PC-3 (cell line): ENCODE measurements around the gene EPB41L4B. TPM values are rescaled to one million over a fixed set of nuclear protein-coding genes. Genes with fewer than 3 reads are reported as not detected.

Experiments used
- ATAC-seq: fragments of 200-7000 bp; cut with Tn5 transposase; 2 replicates; pipeline ENCODE4 v1.9.1; 2020; ENCODE audit warnings: mild to moderate bottlenecking, moderate library complexity
- BruUV-seq: library from RNA; stranded (reverse); fragments of 400-500 nt; replicated peaks from 2 replicates; lab custom pipeline; 2021; lab: Mats Ljungman, UMichigan
- CTCF ChIA-PET: fragments of 300-600 bp; sonication (Branson Sonifier 250); formaldehyde crosslinking; loops from one replicate; lab custom pipeline; 2022; ENCODE audit warnings: antibody characterized with exemption; lab: Charles Lee
- POLR2A ChIA-PET: fragments of 300-600 bp; sonication (Branson Sonifier 250); formaldehyde crosslinking; loops from one replicate; lab custom pipeline; 2022; ENCODE audit warnings: antibody characterized with exemption; ENCODE audit not compliant: unreplicated experiment; lab: Charles Lee
- DNase-seq: peaks from one replicate; pipeline ENCODE4 v3.0.0-alpha.2; 2015
- H2AFZ ChIP-seq: fragments of 300-600 bp; sonication (generic); 2 replicates; pipeline ENCODE4 v1.6.0; 2016; ENCODE audit warnings: antibody characterized with exemption, low read length
- H3F3A ChIP-seq: fragments of 300-600 bp; sonication (generic); one replicate; pipeline ENCODE4 v1.6.0; 2017; ENCODE audit warnings: antibody characterized with exemption, low read length, control low read depth, mild to moderate bottlenecking; ENCODE audit not compliant: unreplicated experiment
- H3K27ac ChIP-seq: fragments of 300-600 bp; sonication (generic); 2 replicates; pipeline ENCODE4 v1.5.1; 2016; ENCODE audit warnings: mild to moderate bottlenecking, low read length
- H3K27me3 ChIP-seq: fragments of 300-600 bp; sonication (generic); 2 replicates; pipeline ENCODE4 v1.6.1; 2016; ENCODE audit warnings: low read length, mixed read lengths
- H3K36me3 ChIP-seq: fragments of 300-600 bp; sonication (generic); 2 replicates; pipeline ENCODE4 v1.6.1; 2016; ENCODE audit warnings: low read depth, mixed run types, low read length, mixed read lengths
- H3K4me1 ChIP-seq: fragments of 300-600 bp; sonication (generic); 2 replicates; pipeline ENCODE4 v1.5.1; 2016; ENCODE audit warnings: low read length; ENCODE audit not compliant: insufficient read depth
- H3K4me2 ChIP-seq: fragments of 300-600 bp; sonication (generic); 2 replicates; pipeline ENCODE4 v1.6.0; 2016; ENCODE audit warnings: low read length
- H3K4me3 ChIP-seq: fragments of 300-600 bp; sonication (generic); 2 replicates; pipeline ENCODE4 v1.5.1; 2016; ENCODE audit warnings: mild to moderate bottlenecking, low read length, mixed read lengths
- H3K79me2 ChIP-seq: fragments of 300-600 bp; sonication (generic); 2 replicates; pipeline ENCODE4 v1.6.1; 2017; ENCODE audit warnings: low read length, mixed read lengths
- H3K9ac ChIP-seq: fragments of 300-600 bp; sonication (generic); 2 replicates; pipeline ENCODE4 v1.6.0; 2016; ENCODE audit warnings: mild to moderate bottlenecking, low read length
- H3K9me2 ChIP-seq: fragments of 300-600 bp; sonication (generic); replicated peaks from 2 replicates; pipeline ENCODE4 v1.6.1; 2016; ENCODE audit warnings: mixed run types, low read length, mixed read lengths
- H3K9me3 ChIP-seq: fragments of 300-600 bp; sonication (generic); 2 replicates; pipeline ENCODE4 v1.6.1; 2016; ENCODE audit warnings: low read length, mixed read lengths
- H4K20me1 ChIP-seq: fragments of 300-600 bp; sonication (generic); 2 replicates; pipeline ENCODE4 v1.6.1; 2016; ENCODE audit warnings: low read length, mixed read lengths
- CTCF ChIP-seq: fragments of 300-600 bp; sonication (generic); conservative IDR thresholded peaks from 2 replicates; pipeline ENCODE4 v1.5.1; 2017; ENCODE audit warnings: antibody characterized with exemption, low read depth, mild to moderate bottlenecking, low read length
- EZH2 ChIP-seq: fragments of 300-600 bp; sonication (generic); IDR thresholded peaks from one replicate; pipeline ENCODE4 v1.6.1; 2017; ENCODE audit warnings: antibody characterized with exemption, mild to moderate bottlenecking, low read length; ENCODE audit not compliant: unreplicated experiment
- EZH2phosphoT487 ChIP-seq: fragments of 300-600 bp; sonication (generic); IDR thresholded peaks from 2 replicates; pipeline ENCODE4 v1.6.1; 2018; ENCODE audit warnings: mild to moderate bottlenecking, antibody characterized with exemption, low read length, borderline replicate concordance
- intact Hi-C: fragments of 100-400 bp; cut with micrococcal nuclease; formaldehyde crosslinking; loops from 2 replicates; pipeline ENCODE4 v1.9.0; 2023
- total RNA-seq: library from RNA; depleted of rRNA; stranded (reverse); fragments of >200 nt; gene quantifications from 2 replicates; pipeline ENCODE4 v1.2.3, GENCODE V29; 2014

Gene EPB41L4B
- total RNA-seq, 1 experiment from 2014 or later = 11.2 TPM

DNA sequence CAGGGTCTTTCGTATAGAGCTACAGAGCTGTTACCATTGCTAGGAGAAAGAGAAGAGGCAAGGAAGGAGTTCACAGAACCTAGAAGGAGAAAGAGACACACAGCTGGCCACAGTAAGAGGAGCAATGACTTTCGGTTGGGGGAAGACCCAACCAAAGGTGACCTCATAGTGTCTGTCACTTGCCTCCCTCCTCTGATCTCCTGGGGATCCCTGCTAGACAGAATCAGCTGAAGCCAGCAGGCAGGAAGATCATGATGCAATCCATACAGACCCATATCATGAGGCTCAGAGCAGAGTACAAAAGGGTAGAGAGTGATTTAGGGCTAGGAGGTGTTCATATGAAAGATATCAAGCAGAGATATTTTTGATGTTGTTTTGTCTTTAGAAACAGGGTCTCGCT lies 26.0 kb upstream of the EPB41L4B start:
- Histone ChIP-seq H3F3A (no peaks in the 10 kb centered on the region), H3K4me3 (no peak overlapping the region), H2AFZ (no peak overlapping the region), H3K4me2 (no peak overlapping the region), H3K9me3 (no peaks in the 10 kb centered on the region), H3K9me2 (no peaks in the 10 kb centered on the region), H3K27me3 (no peaks in the 10 kb centered on the region), H3K27ac (no peak overlapping the region), H4K20me1 (no peaks in the 10 kb centered on the region), H3K36me3 (no peaks in the 10 kb centered on the region), H3K9ac (no peak overlapping the region), H3K79me2 (no peaks in the 10 kb centered on the region), H3K4me1 (peaks cover 23% of the 10 kb centered on the region)
- ChIA-PET CTCF (no interaction called here), POLR2A (no interaction called here)
- intact Hi-C loops = no loop called here
- no peak for ATAC-seq
- DNase-seq = no peak
- TF ChIP-seq EZH2phosphoT487 (no peak), EZH2 (no peak), CTCF (no peak)
- BruUV-seq = no TSS peak

- CTCF ChIA-PET = interaction anchor here (1.2 kb wide), 1 partner anchor 162 kb away, joined by 4 read pairs; no protein-coding TSS in a partner anchor
- H4K20me1 ChIP-seq = no peaks in the 10 kb centered on the region
- TF ChIP-seq CTCF (no peak), EZH2 (no peak), EZH2phosphoT487 (no peak)
- no peak overlapping the region for H3K9ac ChIP-seq
- H3K4me1 ChIP-seq = peaks cover 20% of the 10 kb centered on the region
- no peaks in the 10 kb centered on the region for H3F3A ChIP-seq
- no peaks in the 10 kb centered on the region for H3K27me3 ChIP-seq
- H3K36me3 ChIP-seq = no peaks in the 10 kb centered on the region
- no peaks in the 10 kb centered on the region for H3K9me2 ChIP-seq
- ATAC-seq (no peak), DNase-seq (no peak)
- no peaks in the 10 kb centered on the region for H3K9me3 ChIP-seq
- POLR2A ChIA-PET = no interaction called here
- no peak overlapping the region for H3K4me3 ChIP-seq
- peak overlapping the region; percentile 45 for H3K27ac ChIP-seq
- H3K4me2 ChIP-seq = peak overlapping the region; percentile 48
- intact Hi-C loops = no loop called here
- H2AFZ ChIP-seq = peak overlapping the region; percentile 66; the same call in 1 of the 2 replicates
- no TSS peak for BruUV-seq
- no peaks in the 10 kb centered on the region for H3K79me2 ChIP-seq
These were observed 24.0 kb upstream of the EPB41L4B start for GRCh38 chr9:109344866-109345265.

- Histone ChIP-seq H3F3A (no peaks in the 10 kb centered on the region), H3K27me3 (no peaks in the 10 kb centered on the region), H3K9ac (no peak overlapping the region), H3K27ac (no peak overlapping the region), H3K79me2 (no peaks in the 10 kb centered on the region), H3K4me3 (no peak overlapping the region), H3K4me1 (peaks cover 10% of the 10 kb centered on the region), H3K36me3 (no peaks in the 10 kb centered on the region), H3K4me2 (no peak overlapping the region), H3K9me3 (no peaks in the 10 kb centered on the region), H3K9me2 (no peaks in the 10 kb centered on the region), H2AFZ (no peak overlapping the region), H4K20me1 (no peaks in the 10 kb centered on the region)
- DNase-seq = no peak
- TF ChIP-seq EZH2phosphoT487 (no peak), EZH2 (no peak), CTCF (no peak)
- ChIA-PET CTCF (no interaction called here), POLR2A (no interaction called here)
- no peak for ATAC-seq
- no TSS peak for BruUV-seq
- intact Hi-C loops = no loop called here
These were observed 22.0 kb upstream of the EPB41L4B start for GRCh38 chr9:109342878-109343277.
